ENCODE data around the gene ERMP1. TPM values are rescaled to one million over a fixed set of nuclear protein-coding genes. Genes with fewer than 3 reads are reported as not detected.
"Not testable (repeated sequence)": the region's sequence is repeated elsewhere in the genome, so short reads cannot be mapped to it uniquely, and the experiment has no call there.

ERMP1 gene
- total and polyA plus RNA-seq, 2 of the 8 experiments (the other 6 are each of a cell fraction or from before 2014, with no cell fraction given), result 12.8 to 16.7 TPM

DNA sequence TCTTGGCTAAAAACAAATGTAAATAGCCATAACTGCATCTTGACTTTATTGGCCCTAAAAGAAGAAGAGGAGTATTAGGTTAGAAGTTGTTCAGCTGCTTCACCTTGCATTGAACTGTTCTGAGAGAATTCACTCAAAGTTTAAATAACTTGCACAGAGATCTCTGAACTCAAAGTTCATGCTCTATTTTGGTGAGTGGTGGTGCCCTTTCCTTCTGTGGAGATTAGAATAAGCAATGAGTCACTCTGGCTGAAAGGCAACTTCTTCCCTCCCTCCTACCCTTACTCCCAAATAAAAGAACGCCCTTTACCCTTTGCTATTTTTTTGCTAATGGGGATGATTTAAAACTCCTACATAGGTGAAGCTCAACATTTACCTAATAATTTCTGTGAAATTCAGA is 48.9 kb downstream of the ERMP1 start (continued):
- TF ChIP-seq TEAD4 (IDR thresholded peaks at IDR 0.05; ENCODE audit: low read depth, low read length), result no peak
- no peak for TF ChIP-seq HDAC2 (IDR thresholded peaks at IDR 0.05; ENCODE audit: borderline replicate concordance in 1 of 2, low read depth in 2 of 2, low read length in 2 of 2)
- TF ChIP-seq POLR2AphosphoS5 (IDR thresholded peaks at IDR 0.05; ENCODE audit: low read depth, low read length), result no peak
- no peak for TF ChIP-seq RNF2 (IDR thresholded peaks at IDR 0.05; ENCODE audit: borderline replicate concordance, low read depth, low read length, missing control alignments, poor library complexity, severe bottlenecking)
- TF ChIP-seq POLR2A (IDR thresholded peaks at IDR 0.05; ENCODE audit: control extremely low read depth in 1 of 2, low read depth in 2 of 2, low read length in 2 of 2), result no peak

DNA sequence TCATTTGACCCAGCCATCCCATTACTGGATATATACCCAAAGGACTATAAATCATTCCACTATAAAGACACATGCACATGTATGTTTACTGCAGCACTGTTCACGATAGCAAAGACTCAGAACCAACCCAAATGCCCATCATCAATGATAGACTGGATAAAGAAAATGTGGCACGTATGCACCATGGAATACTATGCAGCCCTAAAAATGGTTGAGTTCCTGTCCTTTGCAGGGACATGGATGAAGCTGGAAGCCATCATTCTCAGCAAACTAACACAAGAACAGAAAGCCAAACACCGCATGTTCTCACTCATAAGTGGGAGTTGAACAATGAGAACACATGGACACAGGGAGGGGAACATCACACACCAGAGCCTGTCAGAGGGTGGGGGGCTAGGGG is 49.5 kb downstream of the ERMP1 start:
- H3K79me2 ChIP-seq (ENCODE audit: control insufficient read depth in 1 of 2, insufficient read depth in 2 of 2, low read length in 2 of 2); H3K4ac ChIP-seq (replicated peaks; ENCODE audit: insufficient read length, low read depth, low read length); H3K9ac ChIP-seq (replicated peaks in 1 of 4; ENCODE audit: extremely low read depth in 1 of 4, low read depth in 3 of 4, low read length in 3 of 4); H3K14ac ChIP-seq (ENCODE audit: insufficient read length); H2BK20ac ChIP-seq (ENCODE audit: low read length); H3K27me3 ChIP-seq (replicated peaks in 1 of 4; ENCODE audit: control insufficient read depth in 3 of 4, extremely low read depth in 1 of 4, insufficient read depth in 3 of 4, low read length in 3 of 4); H3K4me2 ChIP-seq (ENCODE audit: insufficient read depth in 1 of 2, low read depth in 2 of 2, low read length in 2 of 2); H4K5ac ChIP-seq (ENCODE audit: insufficient read length, low read depth, low read length); H3K27ac ChIP-seq (ENCODE audit: low read depth, low read length); H2BK15ac ChIP-seq (ENCODE audit: low read length); H2BK12ac ChIP-seq (ENCODE audit: low read depth, low read length); CTCF ChIA-PET (ENCODE audit: partially characterized antibody); H2AFZ ChIP-seq (ENCODE audit: low read length); DNase-seq (ENCODE audit: low read depth in 1 of 2, low spot score in 2 of 2); H3K4me3 ChIP-seq (ENCODE audit: extremely low read depth in 1 of 4, insufficient read depth in 2 of 4, low read depth in 3 of 4, low read length in 4 of 4); H3K23me2 ChIP-seq (ENCODE audit: low read depth, low read length); H2BK120ac ChIP-seq (replicated peaks; ENCODE audit: low read depth, low read length); H2BK5ac ChIP-seq (ENCODE audit: low read depth, low read length); FAIRE-seq; H3K4me1 ChIP-seq (replicated peaks in 1 of 4; ENCODE audit: control insufficient read depth in 3 of 4, insufficient read depth in 4 of 4, low read length in 3 of 4); H4K91ac ChIP-seq (replicated peaks; ENCODE audit: insufficient read length, low read length); H3K56ac ChIP-seq (replicated peaks; ENCODE audit: insufficient read length, low read depth, low read length); H3K23ac ChIP-seq (ENCODE audit: insufficient read length); H4K20me1 ChIP-seq (replicated peaks in 1 of 2; ENCODE audit: control insufficient read depth in 1 of 2, insufficient read depth in 2 of 2, low read length in 2 of 2); H2AK5ac ChIP-seq (ENCODE audit: low read depth, low read length); H3K79me1 ChIP-seq (ENCODE audit: low read depth, low read length); H4K8ac ChIP-seq (ENCODE audit: extremely low read depth, insufficient read depth, low read length); H3K18ac ChIP-seq (ENCODE audit: extremely low read depth, low read length): not testable (repeated sequence)
- WGBS, 2 experiments (ENCODE audit: extremely low coverage in 1 of 2, insufficient coverage in 1 of 2, insufficient read length in 1 of 2, insufficient replicate concordance in 2 of 2, low coverage in 1 of 2, low lambda C conversion rate in 2 of 2, missing lambda C conversion rate in 1 of 2), result 100% methylated on average over 3 of the region's 3 CpGs; no CpG with 5 or more reads in 1 of the 2 experiments
- peaks cover 22 to 25% of the 10 kb centered on the region in 2 experiments for H3K9me3 ChIP-seq (ENCODE audit: insufficient read depth in 2 of 2, low read depth in 1 of 2, low read length in 1 of 2)
- H3K36me3 ChIP-seq (ENCODE audit: control insufficient read depth in 2 of 4, insufficient read depth in 4 of 4, low read length in 3 of 4), result peaks cover 2 to 41% (median 15%) of the 10 kb centered on the region in 4 experiments; a peak in 7 of 8 replicates
- POLR2A ChIA-PET (ENCODE audit: partially characterized antibody), result interaction anchor here (1.6 kb wide), 1 partner anchor 10 kb away, joined by 4 read pairs; no protein-coding TSS in a partner anchor

Measured in H1 (cell line).